Type B pancreatic cell (in vitro differentiated cells): ENCODE data around the gene PLCXD1. TPM values are rescaled to one million over a fixed set of nuclear protein-coding genes. Genes with fewer than 3 reads are reported as not detected.
A peak's percentile ranks its signal among the peaks of the same experiment; 100 is the strongest.

Source experiments
- DNase-seq: peaks from one replicate; pipeline ENCODE4 v3.0.0; 2021; ENCODE audit warnings: mixed read lengths; ENCODE audit not compliant: unreplicated experiment; ENCODE audit errors: extremely low spot score
- H3K27ac Mint-ChIP-seq: 2 replicates; pipeline ENCODE4 v1.8.0; 2021; ENCODE audit warnings: mild to moderate bottlenecking, mixed read lengths
- H3K27me3 Mint-ChIP-seq: 2 replicates; pipeline ENCODE4 v1.8.0; 2021; ENCODE audit warnings: mixed read lengths
- H3K36me3 Mint-ChIP-seq: 2 replicates; pipeline ENCODE4 v1.8.0; 2021; ENCODE audit warnings: mixed read lengths
- H3K4me1 Mint-ChIP-seq: one replicate; pipeline ENCODE4 v1.8.0; 2021; ENCODE audit warnings: mixed read lengths; ENCODE audit not compliant: unreplicated experiment
- H3K4me3 Mint-ChIP-seq: 2 replicates; pipeline ENCODE4 v1.8.0; 2021; ENCODE audit warnings: mild to moderate bottlenecking, mixed read lengths
- H3K9me3 Mint-ChIP-seq: 2 replicates; pipeline ENCODE4 v1.8.0; 2021; ENCODE audit warnings: mixed read lengths
- total RNA-seq: library from RNA; stranded (reverse); gene quantifications from 2 replicates; pipeline ENCODE4 v1.2.1, GENCODE V29; 2021; ENCODE audit warnings: low replicate concordance
- TF ChIP-seq, protein P1 (sequence below): fragments of 200-600 bp; sonication (generic); conservative IDR thresholded peaks from 2 replicates; pipeline ENCODE4 v1.5.0; 2021; ENCODE audit warnings: antibody characterized with exemption, mild to moderate bottlenecking

Gene PLCXD1
- total RNA-seq, 1 donor from 2014 or later = 54.8 TPM

DNA sequence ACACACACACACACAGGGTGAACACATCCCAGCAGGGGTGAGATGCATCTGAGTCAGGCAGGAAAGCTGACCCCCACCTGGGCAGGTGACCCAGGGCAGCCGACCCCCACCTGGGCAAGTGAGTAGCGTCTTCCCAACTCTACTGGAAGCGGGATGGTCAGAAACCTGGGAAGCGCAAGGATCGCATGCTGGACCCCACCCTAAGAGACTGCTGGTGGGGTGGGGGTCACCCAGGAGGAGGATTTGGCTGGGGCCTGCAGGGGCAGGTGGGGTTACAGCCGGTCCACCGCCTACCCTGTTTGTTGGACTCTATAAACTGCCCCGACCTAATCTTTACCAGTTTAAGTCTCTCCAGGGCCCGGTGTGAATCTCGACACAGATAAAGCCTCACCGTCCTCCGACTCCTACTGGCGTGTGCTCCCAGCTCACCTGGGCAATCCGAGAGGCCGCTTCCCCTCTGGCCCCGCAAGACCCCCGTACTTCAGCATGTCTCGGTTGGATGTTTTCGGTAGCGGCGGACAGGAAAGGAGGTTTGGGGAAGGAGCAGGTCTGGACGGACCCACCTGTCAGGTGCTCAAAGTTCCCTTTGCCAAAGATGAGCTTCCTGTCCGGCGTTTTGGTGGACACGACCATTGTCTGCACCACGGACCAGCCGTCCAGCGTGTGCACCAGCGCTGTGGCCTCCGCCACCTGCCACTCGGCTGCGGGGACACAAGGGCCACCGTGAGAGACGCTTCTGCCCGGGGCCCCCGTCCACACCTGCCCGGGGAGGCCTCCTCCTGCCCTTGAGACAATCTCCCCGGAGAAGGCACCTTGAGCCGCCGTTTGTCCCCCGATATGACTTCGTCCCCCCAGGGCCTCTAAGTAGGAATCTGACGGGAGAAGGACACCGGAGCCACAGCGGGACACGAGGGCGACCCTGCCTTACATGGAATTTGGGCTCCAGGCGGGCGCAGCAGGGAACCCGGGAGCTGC, 35.5 kb downstream of the PLCXD1 start:
- DNase-seq = no peak
- H3K4me3 Mint-ChIP-seq = no peak overlapping the region
- TF ChIP-seq, protein P1, sequence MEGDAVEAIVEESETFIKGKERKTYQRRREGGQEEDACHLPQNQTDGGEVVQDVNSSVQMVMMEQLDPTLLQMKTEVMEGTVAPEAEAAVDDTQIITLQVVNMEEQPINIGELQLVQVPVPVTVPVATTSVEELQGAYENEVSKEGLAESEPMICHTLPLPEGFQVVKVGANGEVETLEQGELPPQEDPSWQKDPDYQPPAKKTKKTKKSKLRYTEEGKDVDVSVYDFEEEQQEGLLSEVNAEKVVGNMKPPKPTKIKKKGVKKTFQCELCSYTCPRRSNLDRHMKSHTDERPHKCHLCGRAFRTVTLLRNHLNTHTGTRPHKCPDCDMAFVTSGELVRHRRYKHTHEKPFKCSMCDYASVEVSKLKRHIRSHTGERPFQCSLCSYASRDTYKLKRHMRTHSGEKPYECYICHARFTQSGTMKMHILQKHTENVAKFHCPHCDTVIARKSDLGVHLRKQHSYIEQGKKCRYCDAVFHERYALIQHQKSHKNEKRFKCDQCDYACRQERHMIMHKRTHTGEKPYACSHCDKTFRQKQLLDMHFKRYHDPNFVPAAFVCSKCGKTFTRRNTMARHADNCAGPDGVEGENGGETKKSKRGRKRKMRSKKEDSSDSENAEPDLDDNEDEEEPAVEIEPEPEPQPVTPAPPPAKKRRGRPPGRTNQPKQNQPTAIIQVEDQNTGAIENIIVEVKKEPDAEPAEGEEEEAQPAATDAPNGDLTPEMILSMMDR = no peak
- no peaks in the 10 kb centered on the region for H3K4me1 Mint-ChIP-seq
- H3K36me3 Mint-ChIP-seq = peaks cover 14% of the 10 kb centered on the region
- peaks cover 3% of the 10 kb centered on the region for H3K27me3 Mint-ChIP-seq
- H3K9me3 Mint-ChIP-seq = no peaks in the 10 kb centered on the region
- H3K27ac Mint-ChIP-seq = no peak overlapping the region

- Mint-ChIP-seq H3K4me1 (no peaks in the 10 kb centered on the region), H3K4me3 (peak overlapping the region; percentile 94), H3K9me3 (no peaks in the 10 kb centered on the region), H3K27me3 (peaks cover 3% of the 10 kb centered on the region), H3K36me3 (peaks cover 9% of the 10 kb centered on the region), H3K27ac (peak overlapping the region; percentile 99)
- TF ChIP-seq, protein P1 = no peak
- DNase-seq = no peak
Observed at GRCh38 chrX:317424-318067, 36.4 kb downstream of the PLCXD1 start.

DNA sequence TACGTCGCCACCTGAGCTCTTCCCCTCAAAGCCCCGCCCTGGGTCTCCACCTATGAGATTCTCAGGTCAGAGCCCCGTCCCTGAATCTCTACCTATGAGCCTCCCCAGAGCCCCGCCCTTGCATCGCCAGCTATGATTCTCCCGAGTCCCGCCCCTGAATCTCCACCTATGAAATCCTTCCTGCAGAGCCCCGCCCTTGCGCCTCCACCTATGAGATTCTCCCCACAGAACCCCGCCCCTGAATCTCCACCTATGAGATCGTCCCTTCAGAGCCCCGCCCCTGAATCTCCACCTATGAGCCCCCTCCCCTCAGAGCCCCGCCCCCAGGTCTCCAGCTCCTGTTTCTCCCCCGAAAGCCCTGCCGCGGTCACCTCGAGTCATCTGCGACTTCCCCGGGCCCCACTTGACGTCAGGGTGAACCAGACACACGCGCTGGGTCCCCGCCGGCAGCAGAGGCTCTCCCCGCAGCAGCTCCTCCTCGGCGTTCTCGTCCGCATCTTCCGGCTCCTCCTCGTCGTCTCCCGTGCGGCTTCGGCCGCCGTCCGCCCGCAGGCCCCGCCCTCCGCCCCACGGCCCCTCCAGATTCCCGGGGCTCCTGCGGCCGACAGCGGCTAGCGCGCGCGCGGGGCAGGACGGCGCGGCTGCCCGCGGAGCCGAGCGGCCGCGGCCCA, 37.0 kb downstream of the PLCXD1 start:
- Mint-ChIP-seq H3K36me3 (peaks cover 8% of the 10 kb centered on the region), H3K27ac (peak overlapping the region; percentile 99), H3K4me1 (peaks cover 2% of the 10 kb centered on the region), H3K4me3 (peak overlapping the region; percentile 94), H3K9me3 (no peaks in the 10 kb centered on the region), H3K27me3 (peaks cover 4% of the 10 kb centered on the region)
- TF ChIP-seq, protein P1 = no peak
- peak; percentile 94 for DNase-seq

DNA sequence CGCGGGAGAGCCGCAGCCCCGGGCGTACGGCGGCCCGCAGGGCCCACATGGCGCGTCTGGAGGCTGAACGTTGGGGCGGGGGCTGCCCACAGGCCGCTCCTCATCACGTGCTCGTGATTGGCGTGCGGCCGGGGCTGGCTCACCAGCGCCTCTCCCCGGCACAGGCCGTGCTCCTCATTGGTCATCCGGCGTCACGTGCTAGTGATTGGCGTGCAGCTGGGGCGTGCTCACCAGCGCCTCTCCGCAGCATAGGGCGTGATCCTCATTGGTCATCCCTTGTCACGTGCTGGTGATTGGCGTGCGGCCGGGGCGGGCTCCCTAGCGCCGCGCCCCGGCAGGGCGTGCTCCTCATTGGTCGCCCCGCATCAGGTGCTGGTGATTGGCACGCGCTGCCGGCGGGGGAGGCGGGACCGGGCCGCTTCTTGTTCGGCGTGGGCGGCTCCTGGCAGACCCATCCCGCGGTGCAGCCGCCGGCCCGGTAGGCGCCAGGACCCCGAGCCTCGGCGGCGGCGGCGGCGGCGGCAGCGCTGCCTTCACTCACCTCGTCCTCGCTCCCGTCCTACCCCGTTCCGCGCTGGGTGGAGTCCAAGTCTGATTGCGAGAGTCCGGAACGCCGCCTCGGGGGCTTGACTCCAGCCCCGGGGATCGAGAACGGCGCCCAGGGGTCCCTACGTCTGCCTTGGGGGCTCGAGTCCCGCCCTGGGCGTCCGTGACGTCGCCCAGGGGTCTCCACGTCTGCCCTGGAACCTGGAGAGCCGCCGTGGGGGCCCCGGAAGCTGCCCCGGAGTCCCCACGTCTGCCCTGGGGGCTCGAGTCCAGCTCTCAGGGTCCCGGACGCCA, 37.8 kb downstream of the PLCXD1 start, which contains the start of gene GTPBP6:
Gene GTPBP6, minus strand, starts transcription at position 58 of the 840 bp plus-strand sequence. Its CDS starts 9 bp downstream, at position 49.
- Mint-ChIP-seq H3K9me3 (no peaks in the 10 kb centered on the region), H3K27ac (peak within 1 kb of the TSS; percentile 99), H3K27me3 (peaks cover 8% of the 10 kb centered on the region), H3K4me3 (peak within 1 kb of the TSS; percentile 94), H3K36me3 (peaks cover 4% of the 10 kb centered on the region), H3K4me1 (peaks cover 5% of the 10 kb centered on the region)
- TF ChIP-seq, protein P1 = no peak
- peak; percentile 99 for DNase-seq
